Activated CD8-positive, alpha-beta memory T cell treated with anti-CD3 and anti-CD28 coated beads for 36 hours (primary cell): ENCODE data around the gene SLAMF1. TPM values are rescaled to one million over a fixed set of nuclear protein-coding genes. Genes with fewer than 3 reads are reported as not detected.
"Not testable (repeated sequence)": the region's sequence is repeated elsewhere in the genome, so short reads cannot be mapped to it uniquely, and the experiment has no call there.

ENCODE experiments used
- CTCF ChIA-PET: fragments of 350-600 bp; sonication (Branson Sonifier 250); formaldehyde crosslinking; loops from one replicate; lab custom pipeline; 2021; ENCODE audit warnings: antibody characterized with exemption; lab: Charles Lee
- POLR2A ChIA-PET: fragments of 350-600 bp; sonication (Branson Sonifier 250); formaldehyde crosslinking; loops from one replicate; lab custom pipeline; 2021; ENCODE audit warnings: antibody characterized with exemption; lab: Charles Lee
- total RNA-seq, 2 experiments: library from RNA; stranded (reverse); gene quantifications; one replicate each; pipeline ENCODE4 v1.2.3, GENCODE V29; 2021

The SLAMF1 gene
- total RNA-seq, 2 experiments from 2014 or later, result 102 to 105 TPM

GRCh38 chr1:160567858-160568682 is 78.8 kb downstream of the SLAMF1 start:
- POLR2A ChIA-PET, result interaction anchor here (1.2 to 1.7 kb wide), 2 partner anchors 9 to 10 kb away, joined by 3 to 5 read pairs; no protein-coding TSS in a partner anchor
- CTCF ChIA-PET, result interaction anchor here (0.6 to 1.0 kb wide), 3 partner anchors 10 to 94 kb away, joined by 3 to 5 read pairs (median 3); no protein-coding TSS in a partner anchor

- POLR2A ChIA-PET, result interaction anchor here (1.2 kb wide), 1 partner anchor 10 kb away, joined by 3 read pairs; no protein-coding TSS in a partner anchor
- CTCF ChIA-PET, result no interaction called here
Observed at GRCh38 chr1:160567341-160567740, 79.5 kb downstream of the SLAMF1 start.

- POLR2A ChIA-PET, result interaction anchor here (0.7 kb wide), 1 partner anchor 57 kb away, joined by 4 read pairs; no protein-coding TSS in a partner anchor
- CTCF ChIA-PET, result interaction anchor here (1.0 to 1.5 kb wide), 2 partner anchors 15 to 21 kb away, joined by 3 to 4 read pairs; no protein-coding TSS in a partner anchor
Observed at GRCh38 chr1:160565564-160565963, 81.3 kb downstream of the SLAMF1 start.

- CTCF ChIA-PET, POLR2A ChIA-PET: not testable (repeated sequence)
Observed at GRCh38 chr1:160563230-160563629, 83.6 kb downstream of the SLAMF1 start.

GRCh38 chr1:160562745-160563144 is 84.1 kb downstream of the SLAMF1 start:
- POLR2A ChIA-PET, result not testable (repeated sequence)
- CTCF ChIA-PET, result interaction anchor here (1.7 kb wide), 1 partner anchor 18 kb away, joined by 6 read pairs; no protein-coding TSS in a partner anchor

- ChIA-PET CTCF (interaction anchor here (1.0 kb wide), 1 partner anchor 73 kb away, joined by 3 read pairs; no protein-coding TSS in a partner anchor), POLR2A (no interaction called here)
Observed at GRCh38 chr1:160560806-160561205, 86.0 kb downstream of the SLAMF1 start.

GRCh38 chr1:160560045-160560705 is 86.7 kb downstream of the SLAMF1 start:
- ChIA-PET CTCF (interaction anchor here (1.0 to 1.1 kb wide), 2 partner anchors 19 to 72 kb away, joined by 3 to 4 read pairs; partner anchors contain the start of gene CD84), POLR2A (no interaction called here)

- CTCF ChIA-PET, result interaction anchor here (0.6 to 1.4 kb wide), 5 partner anchors 17 to 209 kb away, joined by 3 to 4 read pairs (median 3); partner anchors contain the start of gene CD84
- POLR2A ChIA-PET, result not testable (repeated sequence)
Observed at GRCh38 chr1:160559437-160559836, 87.4 kb downstream of the SLAMF1 start.

- ChIA-PET POLR2A (no interaction called here), CTCF (interaction anchor here (0.6 to 1.4 kb wide), 4 partner anchors 18 to 210 kb away, joined by 3 read pairs; no protein-coding TSS in a partner anchor)
Observed at GRCh38 chr1:160558660-160559380, 88.0 kb downstream of the SLAMF1 start.

Other genes with a start within 250 kb of the SLAMF1 start
- gene VANGL2, start 246.5 kb downstream of the SLAMF1 start, total RNA-seq, result under 1 TPM; 0.04 to 0.06 TPM
- 10 to 100 TPM; 40.0 to 41.9 TPM for gene SLAMF6, start 123.8 kb downstream of the SLAMF1 start, total RNA-seq
- gene CD84, start 67.5 kb downstream of the SLAMF1 start, total RNA-seq, result 10 to 100 TPM; 15.7 to 17.6 TPM
- gene CD48, start 64.8 kb upstream of the SLAMF1 start, total RNA-seq, result 100 to 1,000 TPM; 292 to 307 TPM
- gene SLAMF7, start 92.2 kb upstream of the SLAMF1 start, total RNA-seq, result 10 to 100 TPM; 75.2 to 75.4 TPM
- 1 to 10 TPM; 4.2 to 4.8 TPM for gene LY9, start 149.1 kb upstream of the SLAMF1 start, total RNA-seq
- 1 to 10 TPM; 1.9 to 2.1 TPM for gene CD244, start 215.8 kb upstream of the SLAMF1 start, total RNA-seq
- not detected for gene ITLN1, start 238.1 kb upstream of the SLAMF1 start, total RNA-seq